Measurements from ENCODE around the gene ASCC1. TPM values are rescaled to one million over a fixed set of nuclear protein-coding genes. Genes with fewer than 3 reads are reported as not detected.

Gene ASCC1
- total and polyA plus RNA-seq, 2 of the 13 experiments (the other 11 are each of a cell fraction or from before 2014, with no cell fraction given), result 21.6 to 30.1 TPM

GRCh38 chr10:72215611-72216549, at the start of gene ASCC1, which contains the start of gene ANAPC16 (continued):
- TF ChIP-seq ZNF609 (CRISPR knock-in tag; IDR thresholded peaks at IDR 0.05; ENCODE audit: borderline replicate concordance), result peak; percentile 73
- TF ChIP-seq NFYC (CRISPR knock-in tag; IDR thresholded peaks at IDR 0.05), result peak; percentile 40
- peak; percentile 98 for TF ChIP-seq ZNF687 (CRISPR knock-in tag; IDR thresholded peaks at IDR 0.05)
- no peak for TF ChIP-seq ZSCAN20 (CRISPR knock-in tag; IDR thresholded peaks at IDR 0.05; ENCODE audit: borderline replicate concordance)
- TF ChIP-seq SRSF4 (IDR thresholded peaks at IDR 0.05; ENCODE audit: low read depth, low read length, poor library complexity, severe bottlenecking), result no peak
- TF ChIP-seq ONECUT2 (CRISPR knock-in tag; IDR thresholded peaks at IDR 0.05), result no peak
- peak; percentile 81 for TF ChIP-seq MED1 (CRISPR knock-in tag; IDR thresholded peaks at IDR 0.05)
- TF ChIP-seq GTF3A (CRISPR knock-in tag; conservative IDR thresholded peaks at IDR 0.05), result peak; percentile 85; the same call in 1 of the 2 replicates
- TF ChIP-seq ZNF274 (CRISPR knock-in tag; IDR thresholded peaks at IDR 0.05), result peak; percentile 97
- TF ChIP-seq PITX1 (CRISPR knock-in tag; IDR thresholded peaks at IDR 0.05), result peak; percentile 55
- TF ChIP-seq ARID5B (CRISPR knock-in tag; IDR thresholded peaks at IDR 0.05), result peak; percentile 67
- TF ChIP-seq RFX5 (IDR thresholded peaks at IDR 0.05; ENCODE audit: low read depth, low read length), result 0 out of 2 replicates have a peak, but pooled peaks have one; percentile 54
- peak; percentile 25; the same call in 1 of the 2 replicates for TF ChIP-seq ZNF652 (CRISPR knock-in tag; IDR thresholded peaks at IDR 0.05; ENCODE audit: borderline replicate concordance, low read depth)
- TF ChIP-seq SRY (CRISPR knock-in tag; IDR thresholded peaks at IDR 0.05), result peak; percentile 78; the same call in 1 of the 2 replicates
- TF ChIP-seq ZNF224 (CRISPR knock-in tag; IDR thresholded peaks at IDR 0.05), result peak; percentile 91; the same call in 1 of the 2 replicates
- no peak for TF ChIP-seq MTA3 (CRISPR knock-in tag; IDR thresholded peaks at IDR 0.05)

Measured in HepG2 (cell line).